GM12878 (cell line): ENCODE results near the gene MARVELD2. TPM values are rescaled to one million over a fixed set of nuclear protein-coding genes. Genes with fewer than 3 reads are reported as not detected.

Source experiments
- ATAC-seq: fragments of 200-7000 bp; cut with Tn5 transposase; 3 replicates; pipeline ENCODE4 v1.9.1; 2020; ENCODE audit warnings: mild to moderate bottlenecking, moderate library complexity
- BruUV-seq: library from RNA; stranded (reverse); fragments of 400-500 nt; replicated peaks from 2 replicates; lab custom pipeline; 2021; lab: Mats Ljungman, UMichigan
- CTCF ChIA-PET: fragments of 300-600 bp; sonication (Branson Sonifier 250); formaldehyde crosslinking; extraction: SDS; loops from one replicate; lab custom pipeline; 2021; ENCODE audit warnings: inconsistent platforms; lab: Yijun Ruan, JAX
- POLR2A ChIA-PET: fragments of 350-600 bp; formaldehyde crosslinking; extraction: SDS; loops from one replicate; lab custom pipeline; 2021; ENCODE audit warnings: inconsistent platforms; lab: Charles Lee
- RAD21 ChIA-PET: fragments of 300-600 bp; sonication (Branson Sonifier 250); formaldehyde crosslinking; loops from one replicate; lab custom pipeline; 2023; ENCODE audit warnings: antibody characterized with exemption; ENCODE audit not compliant: unreplicated experiment; lab: Charles Lee
- SMC1A ChIA-PET: fragments of 300-600 bp; sonication (Branson Sonifier 250); formaldehyde crosslinking; loops from one replicate; lab custom pipeline; 2023; ENCODE audit not compliant: unreplicated experiment, uncharacterized antibody; lab: Charles Lee
- DNase-seq: peaks from one replicate; pipeline ENCODE4 v3.0.0-alpha.2; 2011; ENCODE audit warnings: low read depth, low spot score
- FAIRE-seq: peaks from 3 replicates; lab custom pipeline; 2011; peaks lifted over from hg19 to GRCh38; lab: Jason Lieb, UNC
- H2AFZ ChIP-seq: 2 replicates; pipeline ENCODE4 v1.6.0; 2011; ENCODE audit warnings: low read depth, low read length, control low read depth; ENCODE audit not compliant: control insufficient read depth
- H3K27ac ChIP-seq: 2 replicates; pipeline ENCODE4 v1.5.1; 2011; ENCODE audit warnings: control low read depth; ENCODE audit not compliant: control insufficient read depth, insufficient read depth
- H3K27me3 ChIP-seq, 2 experiments: replicated peaks in 1 of 2; 2 replicates each; pipeline versions ENCODE4 v1.6.0 to v1.6.1; 2011; ENCODE audit warnings: low read length in 1 of 2; ENCODE audit not compliant: control insufficient read depth in 2 of 2, insufficient read depth in 2 of 2
- H3K36me3 ChIP-seq, 2 experiments: 2 replicates each; pipeline ENCODE4 v1.5.1; 2011; ENCODE audit warnings: low read length in 1 of 2; ENCODE audit not compliant: control insufficient read depth in 2 of 2, insufficient read depth in 2 of 2
- H3K4me1 ChIP-seq: 2 replicates; pipeline ENCODE4 v1.6.1; 2011; ENCODE audit warnings: mild to moderate bottlenecking, low read length, moderate library complexity, mixed read lengths; ENCODE audit not compliant: control insufficient read depth, insufficient read depth
- H3K4me2 ChIP-seq: 2 replicates; pipeline ENCODE4 v1.6.0; 2011; ENCODE audit warnings: control low read depth; ENCODE audit not compliant: control insufficient read depth, insufficient read depth
- H3K4me3 ChIP-seq: fragments of 200-600 bp; sonication (generic); 2 replicates; pipeline ENCODE4 v1.5.1; 2016
- H3K79me2 ChIP-seq: 2 replicates; pipeline ENCODE4 v1.6.0; 2011; ENCODE audit warnings: low read length; ENCODE audit not compliant: control insufficient read depth, insufficient read depth
- H3K9ac ChIP-seq: 2 replicates; pipeline ENCODE4 v1.8.0; 2011; ENCODE audit warnings: low read length, control low read depth, mixed read lengths; ENCODE audit not compliant: control insufficient read depth, insufficient read depth
- H3K9me3 ChIP-seq: replicated peaks from 3 replicates; pipeline ENCODE4 v1.5.1; 2011; ENCODE audit warnings: mild to moderate bottlenecking, low read length; ENCODE audit not compliant: control insufficient read depth, insufficient read depth
- H4K20me1 ChIP-seq: 2 replicates; pipeline ENCODE4 v1.6.0; 2011; ENCODE audit not compliant: control insufficient read depth, insufficient read depth
- ATF7 ChIP-seq: fragments of 450-650 bp; IDR thresholded peaks from 2 replicates; pipeline ENCODE4 v1.6.1; 2016; ENCODE audit warnings: low read depth, mild to moderate bottlenecking
- BMI1 ChIP-seq: fragments of 450-650 bp; IDR thresholded peaks from 2 replicates; pipeline ENCODE4 v1.6.1; 2016; ENCODE audit warnings: mild to moderate bottlenecking, moderate library complexity, borderline replicate concordance
- HDGF ChIP-seq: fragments of 450-650 bp; IDR thresholded peaks from 2 replicates; pipeline ENCODE4 v1.6.1; 2016; ENCODE audit warnings: antibody characterized with exemption
- KAT2A ChIP-seq: conservative IDR thresholded peaks from 2 replicates; pipeline ENCODE4 v1.6.1; 2011; ENCODE audit warnings: low read depth, low read length; ENCODE audit not compliant: control insufficient read depth
- MLLT1 ChIP-seq: fragments of 450-650 bp; IDR thresholded peaks from 2 replicates; pipeline ENCODE4 v1.6.1; 2016; ENCODE audit warnings: mild to moderate bottlenecking
- RAD51 ChIP-seq: fragments of 450-650 bp; IDR thresholded peaks from 2 replicates; pipeline ENCODE4 v1.6.1; 2016; ENCODE audit warnings: moderate library complexity, mild to moderate bottlenecking, inconsistent platforms
- ZBTB33 ChIP-seq: fragments of 450-650 bp; IDR thresholded peaks from 2 replicates; pipeline ENCODE4 v1.6.1; 2017; ENCODE audit warnings: mild to moderate bottlenecking
- ZNF207 ChIP-seq: fragments of 450-650 bp; IDR thresholded peaks from 2 replicates; pipeline ENCODE4 v1.6.1; 2014; ENCODE audit warnings: antibody characterized with exemption, mild to moderate bottlenecking, borderline replicate concordance
- WGBS: methylation state at CpG from one replicate; pipeline ENCODE4 v1.1.6; 2016; ENCODE audit warnings: low lambda C conversion rate; ENCODE audit not compliant: insufficient replicate concordance, insufficient coverage; ENCODE audit errors: missing lambda C conversion rate; 5-methylcytosine and 5-hydroxymethylcytosine counted together
- in situ Hi-C: fragments of 300-500 bp; cut with MboI; formaldehyde crosslinking; loops from 9 replicates; pipeline ENCODE4 v1.14.3; 2018; ENCODE audit warnings: mixed read lengths
- intact Hi-C: fragments of 100-400 bp; cut with micrococcal nuclease; formaldehyde crosslinking; loops from one replicate; pipeline ENCODE4 v1.14.2; 2022; ENCODE audit not compliant: unreplicated experiment
- polyA plus RNA-seq, 11 experiments: library from polyadenylated mRNA; depleted of rRNA in 4 of 11; unstranded in 6 of 11; stranded (reverse) in 5 of 11; fragments of >200 nt; fragmentation: Nextera tagmentation in 4 of 11; fragmentation: Illumina TruSeq in 1 of 11; extraction: Ambion mirVana in 4 of 11; extraction: Trizol in 1 of 11; gene quantifications; 1 replicate in 1 of 11; 2 replicates in 10 of 11; pipeline versions ENCODE4 v1.2.1 to v1.2.3, GENCODE V29; 2011 to 2016; ENCODE audit warnings: inconsistent platforms in 2 of 11, missing spikeins in 2 of 11, low read depth in 1 of 11
- total RNA-seq, 4 experiments: library from RNA; depleted of rRNA in 3 of 4; stranded (reverse); fragments of >200 nt in 3 of 4; fragmentation: Illumina TruSeq in 1 of 4; extraction: Trizol in 1 of 4; gene quantifications; 2 replicates each; pipeline versions ENCODE4 v1.2.1 to v1.2.3, GENCODE V29; 2013 to 2021

The MARVELD2 gene
- total and polyA plus RNA-seq, 10 of the 15 experiments (the other 5 are each of a cell fraction or from before 2014, with no cell fraction given): 0.37 to 6.2 (median 3.8) TPM

GRCh38 chr5:69418554-69418953, 3.6 kb downstream of the MARVELD2 start:
- WGBS: 97% methylated on average over 3 of the region's 3 CpGs
- 0 out of 2 replicates have a peak, but pooled peaks cover 2% of the 10 kb centered on the region for H3K4me1 ChIP-seq
- DNase-seq (no peak), ATAC-seq (no peak), FAIRE-seq (no peak)
- no peak overlapping the region for H3K27ac ChIP-seq
- in situ Hi-C loops: no loop called here
- no peaks in the 10 kb centered on the region for H3K79me2 ChIP-seq
- TF ChIP-seq BMI1: no peak
- ChIA-PET CTCF (no interaction called here), POLR2A (no interaction called here), SMC1A (no interaction called here), RAD21 (no interaction called here)
- BruUV-seq: no TSS peak
- no peak overlapping the region for H3K4me2 ChIP-seq
- no peaks in the 10 kb centered on the region; the same call in 2 of the 3 replicates for H3K9me3 ChIP-seq
- H3K4me3 ChIP-seq: no peak overlapping the region
- H4K20me1 ChIP-seq: no peaks in the 10 kb centered on the region
- H3K9ac ChIP-seq: no peak overlapping the region
- intact Hi-C loops: loop anchor here (5.0 kb wide), 1 partner anchor 74 kb away; the partner anchor contains the start of gene OCLN
- H3K27me3 ChIP-seq: no peaks in the 10 kb centered on the region
- no peak overlapping the region for H2AFZ ChIP-seq
- H3K36me3 ChIP-seq: peaks cover 0 to 2% of the 10 kb centered on the region in 2 experiments; a peak in 2 of 4 replicates

- CTCF ChIA-PET: interaction anchor here (0.5 to 1.7 kb wide), 4 partner anchors 15 to 495 kb away, joined by 3 to 5 read pairs (median 3); partner anchors contain the start of gene SLC30A5
- TF ChIP-seq ZBTB33 (peak; percentile 96), BMI1 (no peak), RAD51 (no peak), KAT2A (no peak), MLLT1 (peak; percentile 58; the same call in 1 of the 2 replicates), ATF7 (no peak), HDGF (0 out of 2 replicates have a peak, but pooled peaks have one; percentile 55), ZNF207 (no peak)
- Histone ChIP-seq H4K20me1 (no peaks in the 10 kb centered on the region), H3K79me2 (no peaks in the 10 kb centered on the region), H3K9ac (peak overlapping the region; percentile 50), H3K4me2 (peak overlapping the region; percentile 48), H3K27ac (peak overlapping the region; percentile 76), H3K9me3 (no peaks in the 10 kb centered on the region), H3K27me3 (no peaks in the 10 kb centered on the region), H3K4me3 (peak overlapping the region; percentile 24; the same call in 1 of the 2 replicates), H3K36me3 (no peaks in the 10 kb centered on the region), H2AFZ (peak overlapping the region; percentile 75), H3K4me1 (peaks cover 9% of the 10 kb centered on the region; the same call in 1 of the 2 replicates)
- SMC1A ChIA-PET: interaction anchor here (0.6 to 1.4 kb wide), 2 partner anchors 18 to 24 kb away, joined by 3 read pairs; no protein-coding TSS in a partner anchor
- in situ Hi-C loops: no loop called here
- intact Hi-C loops: loop anchor here (1.0 to 10.0 kb wide), 3 partner anchors 36 to 61 kb away; partner anchors contain the start of gene OCLN
- DNase-seq: no peak
- RAD21 ChIA-PET: interaction anchor here (0.7 to 1.9 kb wide), 3 partner anchors 36 to 56 kb away, joined by 3 to 16 read pairs (median 4); no protein-coding TSS in a partner anchor
- BruUV-seq: no TSS peak
- POLR2A ChIA-PET: interaction anchor here (0.6 to 0.7 kb wide), 3 partner anchors 38 to 62 kb away, joined by 3 to 8 read pairs (median 4); no protein-coding TSS in a partner anchor
- 72% methylated on average over 10 of the region's 11 CpGs for WGBS
- no peak for ATAC-seq
- FAIRE-seq: no peak
Observed at GRCh38 chr5:69431424-69432303, 16.7 kb downstream of the MARVELD2 start.
